Measurements from ENCODE around the gene ZNF189.

GRCh38 chr9:101397746-101398067, 944 bp upstream of the ZNF189 start:
- TF ChIP-seq EP300 (IDR thresholded peaks at IDR 0.05): no peak
- TF ChIP-seq POLR2AphosphoS5 (IDR thresholded peaks at IDR 0.05): no peak

All from suprapubic skin (tissue), 4 donors.